Breast epithelium (tissue), 3 donors: ENCODE results near the gene OSCP1.

Experiments
- CTCF ChIP-seq, 3 donors: fragments of 450-650 bp; IDR thresholded peaks; one replicate each; pipeline ENCODE4 v1.5.1; 2016 to 2017; ENCODE audit warnings: antibody characterized with exemption in 3 of 3, mild to moderate bottlenecking in 3 of 3, moderate library complexity in 3 of 3
- POLR2A ChIP-seq: fragments of 450-650 bp; IDR thresholded peaks from one replicate; pipeline ENCODE4 v1.6.1; 2016; ENCODE audit warnings: antibody characterized with exemption, mild to moderate bottlenecking, moderate library complexity

- TF ChIP-seq CTCF (IDR thresholded peaks at IDR 0.05) (no peak), POLR2A (no peak)
Observed at GRCh38 chr1:36401602-36402503, 48.4 kb downstream of the OSCP1 start.
